Measurements from ENCODE around the gene AUTS2.

The AUTS2 gene

DNA sequence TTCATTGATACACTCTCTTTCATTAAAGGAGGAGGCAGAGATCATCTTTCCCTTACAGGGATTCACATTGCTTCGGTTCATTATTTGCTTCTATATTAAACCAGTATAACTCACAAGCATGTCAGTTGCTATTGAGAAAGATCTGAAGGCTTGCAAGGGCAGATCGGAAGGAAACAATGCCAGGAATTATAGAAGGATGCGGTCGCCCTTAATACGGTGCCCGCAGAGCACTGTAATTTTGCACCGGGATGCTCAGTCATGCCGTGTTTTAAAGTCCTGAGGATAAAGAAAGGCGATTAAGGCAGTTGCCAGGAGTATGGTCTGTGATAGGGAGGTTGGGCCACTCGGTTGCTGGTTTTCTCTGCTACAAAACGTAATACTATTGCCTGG is 1183.6 kb downstream of the AUTS2 start:
- H3K27ac ChIP-seq (ENCODE audit: insufficient read depth, low read length, poor library complexity, severe bottlenecking): no peak overlapping the region
- H3K4me3 ChIP-seq (ENCODE audit: insufficient read depth, low read depth, low read length, poor library complexity, severe bottlenecking): no peak overlapping the region
- DNase-seq: no peak
- no peaks in the 10 kb centered on the region for H3K27me3 ChIP-seq (replicated peaks; ENCODE audit: control insufficient read depth, insufficient read depth, low read length, poor library complexity, severe bottlenecking)
- H3K36me3 ChIP-seq (ENCODE audit: control insufficient read depth, insufficient read depth, low read length): peaks cover 18% of the 10 kb centered on the region
- peaks cover 16% of the 10 kb centered on the region for H3K4me1 ChIP-seq (ENCODE audit: control insufficient read depth, insufficient read depth, low read length, poor library complexity, severe bottlenecking)
- no peaks in the 10 kb centered on the region for H3K9me3 ChIP-seq (ENCODE audit: control insufficient read depth, low read length)

DNA sequence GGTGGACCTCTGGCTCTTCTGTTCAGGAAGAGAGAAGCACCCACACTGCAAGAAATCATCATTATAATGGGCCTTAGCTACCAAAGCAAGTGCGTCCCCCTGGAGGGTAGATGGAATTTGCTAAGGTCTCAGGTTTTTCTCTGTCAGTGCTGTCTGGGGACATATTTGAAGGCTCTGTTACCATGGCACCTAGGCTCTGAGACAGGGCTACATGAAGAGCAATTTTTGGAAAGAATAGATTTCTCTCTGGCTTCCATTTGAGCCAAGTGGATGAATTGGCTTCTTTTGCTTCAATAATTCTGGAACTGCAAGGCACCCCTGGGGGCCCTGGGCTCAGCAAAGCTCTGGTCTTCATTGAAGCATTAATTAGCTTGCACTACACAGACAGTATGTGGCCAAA is 1184.5 kb downstream of the AUTS2 start:
- H3K27me3 ChIP-seq (replicated peaks; ENCODE audit: control insufficient read depth, insufficient read depth, low read length, poor library complexity, severe bottlenecking): no peaks in the 10 kb centered on the region
- no peak overlapping the region for H3K4me3 ChIP-seq (ENCODE audit: insufficient read depth, low read depth, low read length, poor library complexity, severe bottlenecking)
- H3K4me1 ChIP-seq (ENCODE audit: control insufficient read depth, insufficient read depth, low read length, poor library complexity, severe bottlenecking): peaks cover 15% of the 10 kb centered on the region
- no peaks in the 10 kb centered on the region for H3K9me3 ChIP-seq (ENCODE audit: control insufficient read depth, low read length)
- peaks cover 18% of the 10 kb centered on the region for H3K36me3 ChIP-seq (ENCODE audit: control insufficient read depth, insufficient read depth, low read length)
- no peak overlapping the region for H3K27ac ChIP-seq (ENCODE audit: insufficient read depth, low read length, poor library complexity, severe bottlenecking)
- DNase-seq: no peak

DNA sequence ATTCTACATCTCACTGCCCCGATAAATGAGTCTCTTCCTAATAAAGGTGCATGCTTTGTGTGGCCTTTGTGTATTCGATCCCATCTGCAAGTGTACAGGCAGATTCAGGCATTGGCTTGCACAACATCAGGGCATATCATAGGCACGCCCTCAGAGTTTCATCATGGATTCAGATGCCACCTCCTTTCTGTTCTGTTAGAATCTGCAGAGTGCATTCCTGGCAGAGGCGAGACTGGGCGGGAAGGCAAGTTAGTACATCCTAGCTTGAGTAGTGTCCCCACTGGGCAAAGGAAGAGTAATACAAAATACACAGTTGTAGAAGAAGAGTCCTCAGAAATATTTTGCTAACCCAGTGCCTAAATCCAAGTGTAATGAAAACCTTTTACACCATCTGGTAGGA is 1187.2 kb downstream of the AUTS2 start:
- no peak overlapping the region for H3K4me3 ChIP-seq (ENCODE audit: insufficient read depth, low read depth, low read length, poor library complexity, severe bottlenecking)

DNA sequence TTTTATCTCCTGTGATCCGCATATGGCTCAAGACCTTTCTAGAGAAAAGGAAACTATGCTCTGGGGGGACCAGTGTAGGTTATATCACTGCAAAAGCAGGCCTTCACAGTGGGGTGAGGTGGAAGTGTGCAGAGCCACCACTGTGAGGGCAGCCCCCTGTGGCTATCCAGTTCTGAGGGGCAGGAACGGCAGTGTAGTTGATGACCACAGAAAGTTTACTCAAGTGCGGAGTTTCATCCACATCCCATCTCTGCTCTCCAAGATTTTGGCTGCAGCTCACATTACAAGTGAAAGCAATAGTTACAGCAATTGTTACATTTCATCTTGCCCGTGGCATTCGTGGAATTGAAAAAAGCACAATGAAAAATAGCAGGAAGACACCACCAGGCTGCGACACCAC is 1187.8 kb downstream of the AUTS2 start:
- Histone ChIP-seq H3K9me3 (ENCODE audit: control insufficient read depth, low read length) (no peaks in the 10 kb centered on the region), H3K27me3 (replicated peaks; ENCODE audit: control insufficient read depth, insufficient read depth, low read length, poor library complexity, severe bottlenecking) (no peaks in the 10 kb centered on the region), H3K36me3 (ENCODE audit: control insufficient read depth, insufficient read depth, low read length) (peaks cover 18% of the 10 kb centered on the region), H3K27ac (ENCODE audit: insufficient read depth, low read length, poor library complexity, severe bottlenecking) (peak overlapping the region; percentile 75), H3K4me3 (ENCODE audit: insufficient read depth, low read depth, low read length, poor library complexity, severe bottlenecking) (peak overlapping the region; percentile 3), H3K4me1 (ENCODE audit: control insufficient read depth, insufficient read depth, low read length, poor library complexity, severe bottlenecking) (peaks cover 18% of the 10 kb centered on the region)
- no peak for DNase-seq

More for the DNA sequence above, 1187.2 kb downstream of the AUTS2 start:
- no peak for DNase-seq
- Histone ChIP-seq H3K4me1 (ENCODE audit: control insufficient read depth, insufficient read depth, low read length, poor library complexity, severe bottlenecking) (peaks cover 18% of the 10 kb centered on the region), H3K27me3 (replicated peaks; ENCODE audit: control insufficient read depth, insufficient read depth, low read length, poor library complexity, severe bottlenecking) (no peaks in the 10 kb centered on the region), H3K27ac (ENCODE audit: insufficient read depth, low read length, poor library complexity, severe bottlenecking) (no peak overlapping the region), H3K36me3 (ENCODE audit: control insufficient read depth, insufficient read depth, low read length) (peaks cover 18% of the 10 kb centered on the region), H3K9me3 (ENCODE audit: control insufficient read depth, low read length) (no peaks in the 10 kb centered on the region)

DNA sequence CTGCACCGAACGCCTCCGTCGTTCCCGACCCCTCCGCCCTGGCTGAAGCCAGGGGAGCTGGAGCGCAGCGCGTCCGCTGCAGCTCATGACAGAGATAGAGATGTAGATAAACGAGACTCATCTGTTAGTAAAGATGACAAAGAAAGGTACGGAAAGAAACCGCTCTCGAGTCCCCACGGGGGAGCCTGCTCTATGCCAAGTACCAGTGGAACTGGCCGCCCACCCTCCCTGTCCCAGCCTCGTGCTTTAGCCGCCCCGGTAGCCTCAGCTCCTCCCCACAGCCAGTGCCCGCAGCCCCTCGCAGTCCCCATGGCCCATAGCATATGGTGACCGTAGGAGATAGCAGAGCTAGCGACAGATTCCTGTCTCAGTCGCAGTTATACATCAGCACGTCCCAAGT is 1189.0 kb downstream of the AUTS2 start:
- H3K9me3 ChIP-seq (ENCODE audit: control insufficient read depth, low read length): no peaks in the 10 kb centered on the region
- H3K27ac ChIP-seq (ENCODE audit: insufficient read depth, low read length, poor library complexity, severe bottlenecking): peak overlapping the region; percentile 75
- H3K4me1 ChIP-seq (ENCODE audit: control insufficient read depth, insufficient read depth, low read length, poor library complexity, severe bottlenecking): peaks cover 18% of the 10 kb centered on the region
- H3K36me3 ChIP-seq (ENCODE audit: control insufficient read depth, insufficient read depth, low read length): peaks cover 9% of the 10 kb centered on the region
- H3K4me3 ChIP-seq (ENCODE audit: insufficient read depth, low read depth, low read length, poor library complexity, severe bottlenecking): peak overlapping the region; percentile 1
- no peaks in the 10 kb centered on the region for H3K27me3 ChIP-seq (replicated peaks; ENCODE audit: control insufficient read depth, insufficient read depth, low read length, poor library complexity, severe bottlenecking)
- no peak for DNase-seq

DNA sequence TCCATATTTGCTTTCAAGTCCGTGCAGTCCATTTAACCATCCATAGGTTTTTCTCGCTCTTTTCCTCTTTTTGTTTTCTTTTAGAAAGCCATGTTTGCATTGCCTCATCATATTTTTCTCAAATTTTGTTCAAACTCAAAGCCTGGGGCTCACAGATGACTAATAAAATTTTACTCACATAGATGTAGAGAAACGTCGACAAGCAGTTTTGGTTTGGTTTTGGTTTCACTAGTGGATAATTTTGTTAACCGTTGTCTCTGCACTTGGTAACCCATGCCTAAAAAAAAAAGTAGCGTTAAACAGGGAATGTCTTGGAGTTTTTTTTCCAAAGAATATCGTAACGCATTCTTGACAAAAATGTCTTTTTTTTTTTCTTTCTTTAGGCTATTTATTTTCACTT is 1189.5 kb downstream of the AUTS2 start:
- H3K9me3 ChIP-seq (ENCODE audit: control insufficient read depth, low read length): no peaks in the 10 kb centered on the region
- no peak for DNase-seq
- peaks cover 18% of the 10 kb centered on the region for H3K4me1 ChIP-seq (ENCODE audit: control insufficient read depth, insufficient read depth, low read length, poor library complexity, severe bottlenecking)
- H3K36me3 ChIP-seq (ENCODE audit: control insufficient read depth, insufficient read depth, low read length): peaks cover 11% of the 10 kb centered on the region
- H3K4me3 ChIP-seq (ENCODE audit: insufficient read depth, low read depth, low read length, poor library complexity, severe bottlenecking): peak overlapping the region; percentile 1
- H3K27me3 ChIP-seq (replicated peaks; ENCODE audit: control insufficient read depth, insufficient read depth, low read length, poor library complexity, severe bottlenecking): no peaks in the 10 kb centered on the region
- peak overlapping the region; percentile 75 for H3K27ac ChIP-seq (ENCODE audit: insufficient read depth, low read length, poor library complexity, severe bottlenecking)

DNA sequence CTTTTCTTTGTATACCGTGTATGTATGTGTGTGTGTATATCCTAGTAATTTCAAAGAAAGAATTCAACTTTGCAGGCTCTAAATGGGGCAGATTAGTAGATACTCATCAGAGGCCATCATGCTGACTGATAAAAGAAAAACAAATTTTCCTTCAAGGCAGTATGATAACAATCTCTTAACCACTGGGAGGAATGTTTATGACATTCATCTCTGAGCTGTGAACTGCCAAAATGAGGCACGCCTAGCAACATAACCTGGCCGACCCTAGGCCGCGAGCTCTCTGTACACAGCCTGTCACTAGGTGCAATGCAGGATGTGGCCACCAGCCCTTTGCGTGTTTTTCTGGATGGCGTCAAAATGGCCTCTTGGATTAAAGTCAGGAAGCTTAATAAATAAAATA is 1190.0 kb downstream of the AUTS2 start:
- Histone ChIP-seq H3K4me3 (ENCODE audit: insufficient read depth, low read depth, low read length, poor library complexity, severe bottlenecking) (no peak overlapping the region), H3K9me3 (ENCODE audit: control insufficient read depth, low read length) (no peaks in the 10 kb centered on the region), H3K36me3 (ENCODE audit: control insufficient read depth, insufficient read depth, low read length) (peaks cover 11% of the 10 kb centered on the region), H3K27me3 (replicated peaks; ENCODE audit: control insufficient read depth, insufficient read depth, low read length, poor library complexity, severe bottlenecking) (no peaks in the 10 kb centered on the region), H3K27ac (ENCODE audit: insufficient read depth, low read length, poor library complexity, severe bottlenecking) (peak overlapping the region; percentile 75), H3K4me1 (ENCODE audit: control insufficient read depth, insufficient read depth, low read length, poor library complexity, severe bottlenecking) (peaks cover 18% of the 10 kb centered on the region)
- DNase-seq: peak; percentile 8 to 58 (median 57)

DNA sequence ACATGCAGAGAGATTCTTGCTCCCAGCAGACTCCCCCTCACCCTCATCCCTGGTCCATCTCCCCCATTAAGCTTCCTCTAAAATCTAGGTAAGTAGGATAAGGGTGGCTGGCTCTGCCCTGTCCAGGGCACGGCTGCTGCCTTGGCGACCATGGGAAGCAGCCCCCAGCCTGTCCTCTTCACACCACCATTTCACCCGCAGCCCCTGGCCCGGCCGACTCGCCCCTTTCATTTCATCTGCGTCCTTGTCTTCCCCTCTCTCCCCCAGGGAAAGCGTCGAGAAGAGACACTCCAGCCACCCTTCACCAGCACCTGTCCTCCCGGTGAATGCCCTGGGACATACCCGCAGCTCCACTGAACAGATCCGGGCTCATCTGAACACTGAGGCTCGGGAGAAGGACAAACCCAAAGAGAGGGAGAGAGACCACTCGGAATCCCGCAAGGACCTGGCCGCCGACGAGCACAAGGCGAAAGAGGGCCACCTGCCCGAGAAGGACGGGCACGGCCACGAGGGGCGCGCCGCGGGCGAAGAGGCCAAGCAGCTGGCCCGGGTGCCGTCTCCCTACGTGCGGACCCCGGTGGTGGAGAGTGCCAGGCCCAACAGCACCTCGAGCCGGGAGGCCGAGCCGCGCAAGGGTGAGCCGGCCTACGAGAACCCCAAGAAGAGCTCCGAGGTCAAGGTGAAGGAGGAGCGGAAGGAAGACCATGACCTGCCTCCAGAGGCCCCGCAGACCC is 1191.4 kb downstream of the AUTS2 start:
- peak overlapping the region; percentile 75 for H3K27ac ChIP-seq (ENCODE audit: insufficient read depth, low read length, poor library complexity, severe bottlenecking)
- no peaks in the 10 kb centered on the region for H3K9me3 ChIP-seq (ENCODE audit: control insufficient read depth, low read length)
- peaks cover 11% of the 10 kb centered on the region for H3K36me3 ChIP-seq (ENCODE audit: control insufficient read depth, insufficient read depth, low read length)
- DNase-seq: no peak
- peaks cover 18% of the 10 kb centered on the region for H3K4me1 ChIP-seq (ENCODE audit: control insufficient read depth, insufficient read depth, low read length, poor library complexity, severe bottlenecking)
- no peak overlapping the region for H3K4me3 ChIP-seq (ENCODE audit: insufficient read depth, low read depth, low read length, poor library complexity, severe bottlenecking)
- H3K27me3 ChIP-seq (replicated peaks; ENCODE audit: control insufficient read depth, insufficient read depth, low read length, poor library complexity, severe bottlenecking): no peaks in the 10 kb centered on the region

DNA sequence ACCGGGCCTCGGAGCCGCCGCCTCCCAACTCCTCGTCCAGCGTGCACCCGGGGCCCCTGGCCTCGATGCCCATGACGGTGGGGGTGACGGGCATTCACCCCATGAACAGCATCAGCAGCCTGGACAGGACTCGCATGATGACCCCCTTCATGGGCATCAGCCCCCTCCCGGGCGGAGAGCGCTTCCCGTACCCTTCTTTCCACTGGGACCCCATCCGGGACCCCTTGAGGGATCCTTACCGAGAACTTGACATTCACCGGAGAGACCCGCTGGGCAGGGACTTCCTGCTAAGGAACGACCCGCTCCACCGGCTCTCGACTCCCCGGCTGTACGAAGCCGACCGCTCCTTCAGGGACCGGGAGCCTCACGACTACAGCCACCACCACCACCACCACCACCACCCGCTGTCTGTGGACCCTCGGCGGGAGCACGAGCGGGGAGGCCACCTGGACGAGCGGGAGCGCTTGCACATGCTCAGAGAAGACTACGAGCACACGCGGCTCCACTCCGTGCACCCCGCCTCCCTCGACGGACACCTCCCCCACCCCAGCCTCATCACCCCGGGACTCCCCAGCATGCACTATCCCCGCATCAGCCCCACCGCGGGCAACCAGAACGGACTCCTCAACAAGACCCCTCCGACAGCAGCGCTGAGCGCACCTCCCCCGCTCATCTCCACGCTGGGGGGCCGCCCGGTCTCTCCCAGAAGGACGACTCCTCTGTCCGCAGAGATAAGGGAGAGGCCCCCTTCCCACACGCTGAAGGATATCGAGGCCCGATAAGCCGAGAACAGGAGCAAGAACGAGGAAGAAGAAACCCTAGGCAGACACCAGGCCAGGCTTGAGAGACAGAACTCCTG is 1192.2 kb downstream of the AUTS2 start:
- DNase-seq: no peak
- peaks cover 4% of the 10 kb centered on the region for H3K36me3 ChIP-seq (ENCODE audit: control insufficient read depth, insufficient read depth, low read length)
- H3K27ac ChIP-seq (ENCODE audit: insufficient read depth, low read length, poor library complexity, severe bottlenecking): no peak overlapping the region
- H3K27me3 ChIP-seq (replicated peaks; ENCODE audit: control insufficient read depth, insufficient read depth, low read length, poor library complexity, severe bottlenecking): no peaks in the 10 kb centered on the region
- H3K4me1 ChIP-seq (ENCODE audit: control insufficient read depth, insufficient read depth, low read length, poor library complexity, severe bottlenecking): peaks cover 18% of the 10 kb centered on the region
- H3K9me3 ChIP-seq (ENCODE audit: control insufficient read depth, low read length): no peaks in the 10 kb centered on the region
- no peak overlapping the region for H3K4me3 ChIP-seq (ENCODE audit: insufficient read depth, low read depth, low read length, poor library complexity, severe bottlenecking)

DNA sequence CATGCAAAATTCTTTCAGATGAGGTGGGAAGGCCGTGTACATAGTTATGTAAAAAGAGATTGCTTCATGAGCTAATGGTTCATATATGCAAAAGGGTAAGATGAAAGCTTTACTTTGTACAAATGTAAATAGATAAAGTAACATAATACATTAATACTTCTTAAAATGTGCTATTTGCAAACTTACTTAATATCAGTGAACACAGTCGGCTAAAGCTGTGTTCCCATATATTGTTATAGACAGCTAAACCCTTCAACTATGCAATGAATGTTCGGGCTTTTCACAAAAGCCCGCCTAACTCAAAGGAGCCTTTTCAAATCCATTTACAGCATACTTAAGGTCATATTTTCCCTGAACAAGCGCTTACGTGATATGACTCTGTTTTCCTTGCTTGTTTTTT is 1193.1 kb downstream of the AUTS2 start:
- no peaks in the 10 kb centered on the region for H3K27me3 ChIP-seq (replicated peaks; ENCODE audit: control insufficient read depth, insufficient read depth, low read length, poor library complexity, severe bottlenecking)
- H3K4me1 ChIP-seq (ENCODE audit: control insufficient read depth, insufficient read depth, low read length, poor library complexity, severe bottlenecking): peaks cover 18% of the 10 kb centered on the region
- H3K9me3 ChIP-seq (ENCODE audit: control insufficient read depth, low read length): no peaks in the 10 kb centered on the region
- no peak overlapping the region for H3K27ac ChIP-seq (ENCODE audit: insufficient read depth, low read length, poor library complexity, severe bottlenecking)
- H3K36me3 ChIP-seq (ENCODE audit: control insufficient read depth, insufficient read depth, low read length): peaks cover 3% of the 10 kb centered on the region
- DNase-seq: no peak
- no peak overlapping the region for H3K4me3 ChIP-seq (ENCODE audit: insufficient read depth, low read depth, low read length, poor library complexity, severe bottlenecking)
